IPS-NIHi7 (cell line): ENCODE data around the gene DEGS1.

Source experiments
- DNase-seq: peaks from one replicate; pipeline ENCODE4 v3.0.0; 2012; ENCODE audit warnings: mixed read lengths; ENCODE audit errors: extremely low spot score

The DEGS1 gene

GRCh38 chr1:224182866-224183590 is at the start of gene DEGS1:
Gene DEGS1 (plus strand): TSS chr1:224183240. CDS start chr1:224183337, 97 bp downstream.
- peak; percentile 98 for DNase-seq

GRCh38 chr1:224133741-224134299 is 49.2 kb upstream of the DEGS1 start:
- no peak for DNase-seq

- no peak for DNase-seq
Measured at GRCh38 chr1:224137518-224137917, 45.5 kb upstream of the DEGS1 start.

GRCh38 chr1:224138198-224138597 is 44.8 kb upstream of the DEGS1 start:
- DNase-seq: no peak

- no peak for DNase-seq
Measured at GRCh38 chr1:224141693-224142092, 41.3 kb upstream of the DEGS1 start.

- DNase-seq: no peak
Measured at GRCh38 chr1:224149709-224150108, 33.3 kb upstream of the DEGS1 start.

- no peak for DNase-seq
Measured at GRCh38 chr1:224151117-224151516, 31.9 kb upstream of the DEGS1 start.

GRCh38 chr1:224157316-224157715 is 25.7 kb upstream of the DEGS1 start:
- DNase-seq: no peak

- DNase-seq: no peak
Measured at GRCh38 chr1:224159541-224159940, 23.5 kb upstream of the DEGS1 start.

GRCh38 chr1:224160171-224160682 is 22.8 kb upstream of the DEGS1 start:
- DNase-seq: no peak

- no peak for DNase-seq
Measured at GRCh38 chr1:224162768-224163167, 20.3 kb upstream of the DEGS1 start.

- no peak for DNase-seq
Measured at GRCh38 chr1:224163311-224163710, 19.7 kb upstream of the DEGS1 start.

- no peak for DNase-seq
Measured at GRCh38 chr1:224168859-224169380, 14.1 kb upstream of the DEGS1 start.

- DNase-seq: no peak
Measured at GRCh38 chr1:224169718-224170270, 13.2 kb upstream of the DEGS1 start.

- DNase-seq: no peak
Measured at GRCh38 chr1:224170343-224170742, 12.7 kb upstream of the DEGS1 start.

- DNase-seq: peak; percentile 38
Measured at GRCh38 chr1:224170748-224171478, 12.1 kb upstream of the DEGS1 start.

GRCh38 chr1:224172229-224172628 is 10.8 kb upstream of the DEGS1 start:
- no peak for DNase-seq

GRCh38 chr1:224173523-224173922 is 9.5 kb upstream of the DEGS1 start:
- no peak for DNase-seq

- DNase-seq: no peak
Measured at GRCh38 chr1:224175617-224176016, 7.4 kb upstream of the DEGS1 start.

- no peak for DNase-seq
Measured at GRCh38 chr1:224177356-224177999, 5.6 kb upstream of the DEGS1 start.

- no peak for DNase-seq
Measured at GRCh38 chr1:224178894-224179293, 4.1 kb upstream of the DEGS1 start.
